GM23338 (cell line): Measurements from ENCODE around the gene HIF3A. TPM values are rescaled to one million over a fixed set of nuclear protein-coding genes. Genes with fewer than 3 reads are reported as not detected.

Experiments used
- ATAC-seq: fragments of 200-7000 bp; cut with Tn5 transposase; 3 replicates; pipeline ENCODE4 v1.9.1; 2020
- DNase-seq: peaks from one replicate; pipeline ENCODE4 v3.0.0-alpha.2; 2015; ENCODE audit warnings: low spot score
- H2AFZ ChIP-seq: fragments of 200-600 bp; sonication (generic); 2 replicates; pipeline ENCODE4 v1.8.0; 2016; ENCODE audit warnings: antibody characterized with exemption, mild to moderate bottlenecking, moderate library complexity
- H3F3A ChIP-seq: fragments of 200-600 bp; sonication (generic); replicated peaks from 2 replicates; pipeline ENCODE4 v1.8.0; 2017; ENCODE audit warnings: antibody characterized with exemption, mixed run types, low read depth
- H3K27ac ChIP-seq: fragments of 200-600 bp; sonication (generic); 2 replicates; pipeline ENCODE4 v1.6.1; 2016; ENCODE audit warnings: low read depth
- H3K27me3 ChIP-seq: fragments of 200-600 bp; sonication (generic); 2 replicates; pipeline ENCODE4 v1.8.0; 2016; ENCODE audit warnings: mild to moderate bottlenecking, mixed run types, moderate library complexity; ENCODE audit not compliant: insufficient read depth
- H3K36me3 ChIP-seq: fragments of 200-600 bp; sonication (generic); 2 replicates; pipeline ENCODE4 v1.8.0; 2016; ENCODE audit warnings: mild to moderate bottlenecking; ENCODE audit not compliant: insufficient read depth
- H3K4me1 ChIP-seq: fragments of 200-600 bp; sonication (generic); 2 replicates; pipeline ENCODE4 v1.8.0; 2016; ENCODE audit warnings: mild to moderate bottlenecking, moderate library complexity; ENCODE audit not compliant: insufficient read depth
- H3K4me2 ChIP-seq: fragments of 200-600 bp; sonication (generic); 2 replicates; pipeline ENCODE4 v1.7.1; 2017; ENCODE audit warnings: mixed run types
- H3K4me3 ChIP-seq: fragments of 200-600 bp; sonication (generic); 2 replicates; pipeline ENCODE4 v1.6.1; 2016; ENCODE audit warnings: mixed run types
- H3K79me2 ChIP-seq: fragments of 200-600 bp; sonication (generic); replicated peaks from 2 replicates; pipeline ENCODE4 v1.8.0; 2017; ENCODE audit warnings: mild to moderate bottlenecking; ENCODE audit not compliant: insufficient read depth
- H3K9me2 ChIP-seq: fragments of 200-600 bp; sonication (generic); 2 replicates; pipeline ENCODE4 v1.8.0; 2017; ENCODE audit not compliant: insufficient read depth
- H4K20me1 ChIP-seq: fragments of 200-600 bp; sonication (generic); replicated peaks from 2 replicates; pipeline ENCODE4 v1.8.0; 2017; ENCODE audit warnings: mild to moderate bottlenecking; ENCODE audit not compliant: insufficient read depth
- H3K27ac Mint-ChIP-seq: 2 replicates; pipeline ENCODE4 v1.8.0; 2020; ENCODE audit warnings: inconsistent platforms, mild to moderate bottlenecking, moderate library complexity, mixed read lengths
- H3K27me3 Mint-ChIP-seq: 3 replicates; pipeline ENCODE4 v1.8.0; 2022; ENCODE audit warnings: low read depth, mild to moderate bottlenecking, moderate library complexity, mixed read lengths, inconsistent platforms; ENCODE audit not compliant: insufficient read depth, poor library complexity
- H3K36me3 Mint-ChIP-seq: 3 replicates; pipeline ENCODE4 v1.8.0; 2021; ENCODE audit warnings: low read depth, mild to moderate bottlenecking, inconsistent platforms, moderate library complexity, mixed read lengths
- H3K4me1 Mint-ChIP-seq: 3 replicates; pipeline ENCODE4 v1.8.0; 2020; ENCODE audit warnings: mild to moderate bottlenecking, inconsistent platforms, mixed read lengths
- H3K4me3 Mint-ChIP-seq: 3 replicates; pipeline ENCODE4 v1.8.0; 2021; ENCODE audit warnings: moderate library complexity, mild to moderate bottlenecking, inconsistent platforms, mixed read lengths
- H3K9me3 Mint-ChIP-seq: 3 replicates; pipeline ENCODE4 v1.8.0; 2020; ENCODE audit warnings: moderate library complexity, mild to moderate bottlenecking, inconsistent platforms, mixed read lengths
- CREB1 ChIP-seq: fragments of 250-450 bp; sonication (Bioruptor Pico); IDR thresholded peaks from 2 replicates; pipeline ENCODE4 v1.5.0; 2020; ENCODE audit warnings: low read depth, mild to moderate bottlenecking, moderate library complexity
- EZH2 ChIP-seq: fragments of 200-600 bp; sonication (generic); IDR thresholded peaks from one replicate; pipeline ENCODE4 v1.8.0; 2017; ENCODE audit warnings: antibody characterized with exemption, mild to moderate bottlenecking, low read depth; ENCODE audit not compliant: unreplicated experiment
- EZH2phosphoT487 ChIP-seq: fragments of 200-600 bp; sonication (generic); IDR thresholded peaks from one replicate; pipeline ENCODE4 v1.8.1; 2018; ENCODE audit warnings: antibody characterized with exemption; ENCODE audit not compliant: unreplicated experiment
- JUNB ChIP-seq: IDR thresholded peaks from one replicate; pipeline ENCODE4 v1.6.1; 2016; ENCODE audit warnings: antibody characterized with exemption; ENCODE audit not compliant: unreplicated experiment
- NANOG ChIP-seq: IDR thresholded peaks from 2 replicates; pipeline ENCODE4 v1.6.1; 2016; ENCODE audit warnings: antibody characterized with exemption, borderline replicate concordance
- POLR2AphosphoS5 ChIP-seq: IDR thresholded peaks from 2 replicates; pipeline ENCODE4 v1.6.1; 2016; ENCODE audit warnings: antibody characterized with exemption, low read depth
- ZNF114 ChIP-seq: fragments of 250-450 bp; sonication (Bioruptor Pico); IDR thresholded peaks from 2 replicates; pipeline ENCODE4 v1.5.0; 2020; ENCODE audit warnings: mild to moderate bottlenecking, moderate library complexity
- ZNF331 ChIP-seq: fragments of 250-450 bp; sonication (Bioruptor Pico); IDR thresholded peaks from 2 replicates; pipeline ENCODE4 v1.5.0; 2020; ENCODE audit warnings: low read depth, mild to moderate bottlenecking, moderate library complexity
- polyA plus RNA-seq: library from polyadenylated mRNA; unstranded; fragments of >200 nt; fragmentation: Nextera tagmentation; extraction: Ambion mirVana; gene quantifications from 2 replicates; pipeline ENCODE4 v1.2.1, GENCODE V29; 2016
- total RNA-seq: library from RNA; depleted of rRNA; stranded (reverse); fragments of >200 nt; shearing (Covaris generic); gene quantifications from 2 replicates; pipeline ENCODE4 v1.2.3, GENCODE V29; 2014
- TF ChIP-seq, protein P1 (sequence below), 2 experiments: fragments of 200-600 bp in 1 of 2; sonication (generic) in 1 of 2; conservative IDR thresholded peaks; 2 replicates each; pipeline versions ENCODE4 v1.5.1 to v1.6.1; 2016 to 2017; ENCODE audit warnings: antibody characterized with exemption in 2 of 2, low read depth in 2 of 2, mild to moderate bottlenecking in 2 of 2, moderate library complexity in 1 of 2
- TF ChIP-seq, protein P2 (sequence below): fragments of 250-450 bp; sonication (Bioruptor Pico); IDR thresholded peaks from 2 replicates; pipeline ENCODE4 v1.5.0; 2020; ENCODE audit warnings: mild to moderate bottlenecking, moderate library complexity
- TF ChIP-seq, protein P3 (sequence below): IDR thresholded peaks from 2 replicates; pipeline ENCODE4 v1.6.1; 2016; ENCODE audit warnings: antibody characterized with exemption
- TF ChIP-seq, protein P4 (sequence below): IDR thresholded peaks from one replicate; pipeline ENCODE4 v1.6.1; 2018; ENCODE audit warnings: antibody characterized with exemption; ENCODE audit not compliant: unreplicated experiment

HIF3A gene
- total and polyA plus RNA-seq, 2 experiments from 2014 or later: 20.4 to 70.5 TPM

DNA sequence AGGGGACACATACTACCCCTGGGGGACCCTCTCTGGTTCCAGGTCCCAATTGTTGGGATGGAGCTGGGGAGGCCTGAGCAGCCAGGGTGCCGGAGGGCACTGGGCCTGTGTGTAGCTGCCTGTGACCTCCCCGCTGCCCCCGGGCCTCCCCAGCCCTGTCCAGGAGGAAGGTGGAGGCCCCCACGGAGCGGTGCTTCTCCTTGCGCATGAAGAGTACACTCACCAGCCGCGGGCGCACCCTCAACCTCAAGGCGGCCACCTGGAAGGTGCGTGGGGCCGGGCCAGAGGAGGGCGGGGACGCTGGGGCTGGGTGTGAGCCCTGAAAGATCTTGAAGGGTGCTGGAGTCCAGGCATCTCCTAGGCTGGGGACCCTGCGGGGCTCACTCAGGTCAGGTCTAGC, 11.7 kb downstream of the HIF3A start (continued):
- TF ChIP-seq ZNF114: no peak
- no peak for TF ChIP-seq ZNF331 (CRISPR knock-in tag)
- TF ChIP-seq CREB1 (CRISPR knock-in tag): no peak
- no peak for TF ChIP-seq POLR2AphosphoS5
- TF ChIP-seq, protein P1, sequence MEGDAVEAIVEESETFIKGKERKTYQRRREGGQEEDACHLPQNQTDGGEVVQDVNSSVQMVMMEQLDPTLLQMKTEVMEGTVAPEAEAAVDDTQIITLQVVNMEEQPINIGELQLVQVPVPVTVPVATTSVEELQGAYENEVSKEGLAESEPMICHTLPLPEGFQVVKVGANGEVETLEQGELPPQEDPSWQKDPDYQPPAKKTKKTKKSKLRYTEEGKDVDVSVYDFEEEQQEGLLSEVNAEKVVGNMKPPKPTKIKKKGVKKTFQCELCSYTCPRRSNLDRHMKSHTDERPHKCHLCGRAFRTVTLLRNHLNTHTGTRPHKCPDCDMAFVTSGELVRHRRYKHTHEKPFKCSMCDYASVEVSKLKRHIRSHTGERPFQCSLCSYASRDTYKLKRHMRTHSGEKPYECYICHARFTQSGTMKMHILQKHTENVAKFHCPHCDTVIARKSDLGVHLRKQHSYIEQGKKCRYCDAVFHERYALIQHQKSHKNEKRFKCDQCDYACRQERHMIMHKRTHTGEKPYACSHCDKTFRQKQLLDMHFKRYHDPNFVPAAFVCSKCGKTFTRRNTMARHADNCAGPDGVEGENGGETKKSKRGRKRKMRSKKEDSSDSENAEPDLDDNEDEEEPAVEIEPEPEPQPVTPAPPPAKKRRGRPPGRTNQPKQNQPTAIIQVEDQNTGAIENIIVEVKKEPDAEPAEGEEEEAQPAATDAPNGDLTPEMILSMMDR (conservative IDR thresholded peaks at IDR 0.05; ENCODE audit: low read depth in 2 of 2): no peak

DNA sequence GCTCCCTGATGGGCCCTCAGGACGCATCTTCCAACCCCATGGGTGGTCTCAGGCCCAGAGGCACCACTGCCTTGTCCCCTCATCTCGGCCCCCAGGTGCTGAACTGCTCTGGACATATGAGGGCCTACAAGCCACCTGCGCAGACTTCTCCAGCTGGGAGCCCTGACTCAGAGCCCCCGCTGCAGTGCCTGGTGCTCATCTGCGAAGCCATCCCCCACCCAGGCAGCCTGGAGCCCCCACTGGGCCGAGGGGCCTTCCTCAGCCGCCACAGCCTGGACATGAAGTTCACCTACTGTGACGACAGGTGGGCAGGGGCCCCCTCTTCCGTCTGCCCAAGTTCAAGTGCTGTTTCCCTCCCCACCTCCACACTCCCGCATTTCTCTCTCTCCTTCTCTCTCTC, 12.2 kb downstream of the HIF3A start:
- Histone ChIP-seq H3K27me3 (no peaks in the 10 kb centered on the region), H3F3A (no peaks in the 10 kb centered on the region), H3K79me2 (no peaks in the 10 kb centered on the region; the same call in 1 of the 2 replicates), H3K4me1 (peaks cover 3% of the 10 kb centered on the region; the same call in 1 of the 2 replicates), H4K20me1 (peaks cover 5% of the 10 kb centered on the region), H2AFZ (no peak overlapping the region), H3K27ac (no peak overlapping the region), H3K9me2 (no peaks in the 10 kb centered on the region), H3K4me3 (no peak overlapping the region), H3K36me3 (peaks cover 16% of the 10 kb centered on the region; the same call in 1 of the 2 replicates), H3K4me2 (no peak overlapping the region)
- Mint-ChIP-seq H3K27ac (no peak overlapping the region), H3K4me3 (no peak overlapping the region), H3K9me3 (peaks cover 20% of the 10 kb centered on the region), H3K27me3 (peaks cover 2% of the 10 kb centered on the region), H3K4me1 (peaks cover 6% of the 10 kb centered on the region), H3K36me3 (peaks cover 73% of the 10 kb centered on the region)
- ATAC-seq (no peak), DNase-seq (no peak)
- TF ChIP-seq JUNB (no peak), NANOG (no peak), EZH2 (no peak), POLR2AphosphoS5 (no peak), EZH2phosphoT487 (no peak), ZNF331 (CRISPR knock-in tag) (no peak), CREB1 (CRISPR knock-in tag) (no peak)
- TF ChIP-seq, protein P2, sequence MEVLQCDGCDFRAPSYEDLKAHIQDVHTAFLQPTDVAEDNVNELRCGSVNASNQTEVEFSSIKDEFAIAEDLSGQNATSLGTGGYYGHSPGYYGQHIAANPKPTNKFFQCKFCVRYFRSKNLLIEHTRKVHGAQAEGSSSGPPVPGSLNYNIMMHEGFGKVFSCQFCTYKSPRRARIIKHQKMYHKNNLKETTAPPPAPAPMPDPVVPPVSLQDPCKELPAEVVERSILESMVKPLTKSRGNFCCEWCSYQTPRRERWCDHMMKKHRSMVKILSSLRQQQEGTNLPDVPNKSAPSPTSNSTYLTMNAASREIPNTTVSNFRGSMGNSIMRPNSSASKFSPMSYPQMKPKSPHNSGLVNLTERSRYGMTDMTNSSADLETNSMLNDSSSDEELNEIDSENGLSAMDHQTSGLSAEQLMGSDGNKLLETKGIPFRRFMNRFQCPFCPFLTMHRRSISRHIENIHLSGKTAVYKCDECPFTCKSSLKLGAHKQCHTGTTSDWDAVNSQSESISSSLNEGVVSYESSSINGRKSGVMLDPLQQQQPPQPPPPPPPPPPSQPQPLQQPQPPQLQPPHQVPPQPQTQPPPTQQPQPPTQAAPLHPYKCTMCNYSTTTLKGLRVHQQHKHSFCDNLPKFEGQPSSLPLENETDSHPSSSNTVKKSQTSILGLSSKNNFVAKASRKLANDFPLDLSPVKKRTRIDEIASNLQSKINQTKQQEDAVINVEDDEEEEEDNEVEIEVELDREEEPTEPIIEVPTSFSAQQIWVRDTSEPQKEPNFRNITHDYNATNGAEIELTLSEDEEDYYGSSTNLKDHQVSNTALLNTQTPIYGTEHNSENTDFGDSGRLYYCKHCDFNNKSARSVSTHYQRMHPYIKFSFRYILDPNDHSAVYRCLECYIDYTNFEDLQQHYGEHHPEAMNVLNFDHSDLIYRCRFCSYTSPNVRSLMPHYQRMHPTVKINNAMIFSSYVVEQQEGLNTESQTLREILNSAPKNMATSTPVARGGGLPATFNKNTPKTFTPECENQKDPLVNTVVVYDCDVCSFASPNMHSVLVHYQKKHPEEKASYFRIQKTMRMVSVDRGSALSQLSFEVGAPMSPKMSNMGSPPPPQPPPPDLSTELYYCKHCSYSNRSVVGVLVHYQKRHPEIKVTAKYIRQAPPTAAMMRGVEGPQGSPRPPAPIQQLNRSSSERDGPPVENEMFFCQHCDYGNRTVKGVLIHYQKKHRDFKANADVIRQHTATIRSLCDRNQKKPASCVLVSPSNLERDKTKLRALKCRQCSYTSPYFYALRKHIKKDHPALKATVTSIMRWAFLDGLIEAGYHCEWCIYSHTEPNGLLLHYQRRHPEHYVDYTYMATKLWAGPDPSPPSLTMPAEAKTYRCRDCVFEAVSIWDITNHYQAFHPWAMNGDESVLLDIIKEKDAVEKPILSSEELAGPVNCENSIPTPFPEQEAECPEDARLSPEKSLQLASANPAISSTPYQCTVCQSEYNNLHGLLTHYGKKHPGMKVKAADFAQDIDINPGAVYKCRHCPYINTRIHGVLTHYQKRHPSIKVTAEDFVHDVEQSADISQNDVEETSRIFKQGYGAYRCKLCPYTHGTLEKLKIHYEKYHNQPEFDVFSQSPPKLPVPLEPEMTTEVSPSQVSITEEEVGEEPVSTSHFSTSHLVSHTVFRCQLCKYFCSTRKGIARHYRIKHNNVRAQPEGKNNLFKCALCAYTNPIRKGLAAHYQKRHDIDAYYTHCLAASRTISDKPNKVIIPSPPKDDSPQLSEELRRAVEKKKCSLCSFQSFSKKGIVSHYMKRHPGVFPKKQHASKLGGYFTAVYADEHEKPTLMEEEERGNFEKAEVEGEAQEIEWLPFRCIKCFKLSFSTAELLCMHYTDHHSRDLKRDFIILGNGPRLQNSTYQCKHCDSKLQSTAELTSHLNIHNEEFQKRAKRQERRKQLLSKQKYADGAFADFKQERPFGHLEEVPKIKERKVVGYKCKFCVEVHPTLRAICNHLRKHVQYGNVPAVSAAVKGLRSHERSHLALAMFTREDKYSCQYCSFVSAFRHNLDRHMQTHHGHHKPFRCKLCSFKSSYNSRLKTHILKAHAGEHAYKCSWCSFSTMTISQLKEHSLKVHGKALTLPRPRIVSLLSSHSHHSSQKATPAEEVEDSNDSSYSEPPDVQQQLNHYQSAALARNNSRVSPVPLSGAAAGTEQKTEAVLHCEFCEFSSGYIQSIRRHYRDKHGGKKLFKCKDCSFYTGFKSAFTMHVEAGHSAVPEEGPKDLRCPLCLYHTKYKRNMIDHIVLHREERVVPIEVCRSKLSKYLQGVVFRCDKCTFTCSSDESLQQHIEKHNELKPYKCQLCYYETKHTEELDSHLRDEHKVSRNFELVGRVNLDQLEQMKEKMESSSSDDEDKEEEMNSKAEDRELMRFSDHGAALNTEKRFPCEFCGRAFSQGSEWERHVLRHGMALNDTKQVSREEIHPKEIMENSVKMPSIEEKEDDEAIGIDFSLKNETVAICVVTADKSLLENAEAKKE (CRISPR knock-in tag): no peak
- TF ChIP-seq, protein P3, sequence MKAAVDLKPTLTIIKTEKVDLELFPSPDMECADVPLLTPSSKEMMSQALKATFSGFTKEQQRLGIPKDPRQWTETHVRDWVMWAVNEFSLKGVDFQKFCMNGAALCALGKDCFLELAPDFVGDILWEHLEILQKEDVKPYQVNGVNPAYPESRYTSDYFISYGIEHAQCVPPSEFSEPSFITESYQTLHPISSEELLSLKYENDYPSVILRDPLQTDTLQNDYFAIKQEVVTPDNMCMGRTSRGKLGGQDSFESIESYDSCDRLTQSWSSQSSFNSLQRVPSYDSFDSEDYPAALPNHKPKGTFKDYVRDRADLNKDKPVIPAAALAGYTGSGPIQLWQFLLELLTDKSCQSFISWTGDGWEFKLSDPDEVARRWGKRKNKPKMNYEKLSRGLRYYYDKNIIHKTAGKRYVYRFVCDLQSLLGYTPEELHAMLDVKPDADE: no peak
- TF ChIP-seq, protein P4, sequence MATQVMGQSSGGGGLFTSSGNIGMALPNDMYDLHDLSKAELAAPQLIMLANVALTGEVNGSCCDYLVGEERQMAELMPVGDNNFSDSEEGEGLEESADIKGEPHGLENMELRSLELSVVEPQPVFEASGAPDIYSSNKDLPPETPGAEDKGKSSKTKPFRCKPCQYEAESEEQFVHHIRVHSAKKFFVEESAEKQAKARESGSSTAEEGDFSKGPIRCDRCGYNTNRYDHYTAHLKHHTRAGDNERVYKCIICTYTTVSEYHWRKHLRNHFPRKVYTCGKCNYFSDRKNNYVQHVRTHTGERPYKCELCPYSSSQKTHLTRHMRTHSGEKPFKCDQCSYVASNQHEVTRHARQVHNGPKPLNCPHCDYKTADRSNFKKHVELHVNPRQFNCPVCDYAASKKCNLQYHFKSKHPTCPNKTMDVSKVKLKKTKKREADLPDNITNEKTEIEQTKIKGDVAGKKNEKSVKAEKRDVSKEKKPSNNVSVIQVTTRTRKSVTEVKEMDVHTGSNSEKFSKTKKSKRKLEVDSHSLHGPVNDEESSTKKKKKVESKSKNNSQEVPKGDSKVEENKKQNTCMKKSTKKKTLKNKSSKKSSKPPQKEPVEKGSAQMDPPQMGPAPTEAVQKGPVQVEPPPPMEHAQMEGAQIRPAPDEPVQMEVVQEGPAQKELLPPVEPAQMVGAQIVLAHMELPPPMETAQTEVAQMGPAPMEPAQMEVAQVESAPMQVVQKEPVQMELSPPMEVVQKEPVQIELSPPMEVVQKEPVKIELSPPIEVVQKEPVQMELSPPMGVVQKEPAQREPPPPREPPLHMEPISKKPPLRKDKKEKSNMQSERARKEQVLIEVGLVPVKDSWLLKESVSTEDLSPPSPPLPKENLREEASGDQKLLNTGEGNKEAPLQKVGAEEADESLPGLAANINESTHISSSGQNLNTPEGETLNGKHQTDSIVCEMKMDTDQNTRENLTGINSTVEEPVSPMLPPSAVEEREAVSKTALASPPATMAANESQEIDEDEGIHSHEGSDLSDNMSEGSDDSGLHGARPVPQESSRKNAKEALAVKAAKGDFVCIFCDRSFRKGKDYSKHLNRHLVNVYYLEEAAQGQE: no peak
